GM12878 (cell line): ENCODE data around the gene PFN2.

Source experiments
- BCL11A ChIP-seq: IDR thresholded peaks from 2 replicates; pipeline ENCODE4 v1.6.1; 2011; ENCODE audit warnings: low read depth, low read length
- CHD4 ChIP-seq: fragments of 200-600 bp; sonication (generic); IDR thresholded peaks from 2 replicates; pipeline ENCODE4 v1.6.1; 2016; ENCODE audit warnings: mild to moderate bottlenecking
- CTCF ChIP-seq, 3 experiments: IDR thresholded peaks in 2 of 3; conservative IDR thresholded peaks in 1 of 3; 2 replicates each; pipeline ENCODE4 v1.5.1; 2011; ENCODE audit warnings: low read depth in 3 of 3, low read length in 3 of 3, mild to moderate bottlenecking in 3 of 3, control low read depth in 2 of 3, moderate library complexity in 2 of 3, inconsistent platforms in 1 of 3, mixed read lengths in 1 of 3; ENCODE audit not compliant: control insufficient read depth in 2 of 3, insufficient read depth in 1 of 3; ENCODE audit errors: extremely low read depth in 1 of 3
- EZH2 ChIP-seq: IDR thresholded peaks from 2 replicates; pipeline ENCODE4 v1.6.1; 2012; ENCODE audit warnings: low read depth, mild to moderate bottlenecking, control low read depth, inconsistent platforms, low read length, borderline replicate concordance; ENCODE audit not compliant: control insufficient read depth
- JUND ChIP-seq: IDR thresholded peaks from 2 replicates; pipeline ENCODE4 v1.6.1; 2012; ENCODE audit warnings: low read depth, mild to moderate bottlenecking, low read length, improper control_type of control experiment, moderate library complexity
- KDM1A ChIP-seq: fragments of 200-600 bp; sonication (generic); IDR thresholded peaks from 2 replicates; pipeline ENCODE4 v1.6.1; 2016; ENCODE audit warnings: borderline replicate concordance
- MTA3 ChIP-seq: IDR thresholded peaks from 2 replicates; pipeline ENCODE4 v1.6.1; 2012; ENCODE audit warnings: low read length, inconsistent platforms, borderline replicate concordance
- POLR2A ChIP-seq: IDR thresholded peaks from 2 replicates; pipeline ENCODE4 v1.6.1; 2011; ENCODE audit warnings: low read depth, mild to moderate bottlenecking, low read length
- RAD21 ChIP-seq: IDR thresholded peaks from 2 replicates; pipeline ENCODE4 v1.6.1; 2011; ENCODE audit warnings: mild to moderate bottlenecking, low read depth, low read length, moderate library complexity; ENCODE audit not compliant: insufficient read depth
- TF ChIP-seq, protein P1 (sequence below): fragments of 450-650 bp; IDR thresholded peaks from 2 replicates; pipeline ENCODE4 v1.6.1; 2017; ENCODE audit warnings: antibody characterized with exemption, mild to moderate bottlenecking, moderate library complexity

- TF ChIP-seq CHD4 = no peak
- no peak for TF ChIP-seq CTCF (IDR thresholded peaks at IDR 0.05 in 2 of 3, conservative IDR thresholded peaks at IDR 0.05 in 1 of 3; ENCODE audit: control insufficient read depth in 2 of 3, extremely low read depth in 1 of 3, insufficient read depth in 1 of 3, low read depth in 3 of 3, low read length in 3 of 3)
- no peak for TF ChIP-seq JUND
- TF ChIP-seq POLR2A = no peak
- no peak for TF ChIP-seq KDM1A
- TF ChIP-seq MTA3 = no peak
- TF ChIP-seq, protein P1, sequence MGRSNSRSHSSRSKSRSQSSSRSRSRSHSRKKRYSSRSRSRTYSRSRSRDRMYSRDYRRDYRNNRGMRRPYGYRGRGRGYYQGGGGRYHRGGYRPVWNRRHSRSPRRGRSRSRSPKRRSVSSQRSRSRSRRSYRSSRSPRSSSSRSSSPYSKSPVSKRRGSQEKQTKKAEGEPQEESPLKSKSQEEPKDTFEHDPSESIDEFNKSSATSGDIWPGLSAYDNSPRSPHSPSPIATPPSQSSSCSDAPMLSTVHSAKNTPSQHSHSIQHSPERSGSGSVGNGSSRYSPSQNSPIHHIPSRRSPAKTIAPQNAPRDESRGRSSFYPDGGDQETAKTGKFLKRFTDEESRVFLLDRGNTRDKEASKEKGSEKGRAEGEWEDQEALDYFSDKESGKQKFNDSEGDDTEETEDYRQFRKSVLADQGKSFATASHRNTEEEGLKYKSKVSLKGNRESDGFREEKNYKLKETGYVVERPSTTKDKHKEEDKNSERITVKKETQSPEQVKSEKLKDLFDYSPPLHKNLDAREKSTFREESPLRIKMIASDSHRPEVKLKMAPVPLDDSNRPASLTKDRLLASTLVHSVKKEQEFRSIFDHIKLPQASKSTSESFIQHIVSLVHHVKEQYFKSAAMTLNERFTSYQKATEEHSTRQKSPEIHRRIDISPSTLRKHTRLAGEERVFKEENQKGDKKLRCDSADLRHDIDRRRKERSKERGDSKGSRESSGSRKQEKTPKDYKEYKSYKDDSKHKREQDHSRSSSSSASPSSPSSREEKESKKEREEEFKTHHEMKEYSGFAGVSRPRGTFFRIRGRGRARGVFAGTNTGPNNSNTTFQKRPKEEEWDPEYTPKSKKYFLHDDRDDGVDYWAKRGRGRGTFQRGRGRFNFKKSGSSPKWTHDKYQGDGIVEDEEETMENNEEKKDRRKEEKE = no peak
- TF ChIP-seq RAD21 = no peak
- no peak for TF ChIP-seq EZH2
- TF ChIP-seq BCL11A = no peak
Observed at GRCh38 chr3:149941186-149941585, 29.5 kb downstream of the PFN2 start.
